Activated naive CD8-positive, alpha-beta T cell treated with anti-CD3 and anti-CD28 coated beads for 36 hours (primary cell): ENCODE measurements around the gene OTOA. TPM values are rescaled to one million over a fixed set of nuclear protein-coding genes. Genes with fewer than 3 reads are reported as not detected.
"Not testable (repeated sequence)": the region's sequence is repeated elsewhere in the genome, so short reads cannot be mapped to it uniquely, and the experiment has no call there.

ENCODE experiments used
- DNase-seq: peaks from one replicate; pipeline ENCODE4 v3.0.0; 2021
- H3K27ac Mint-ChIP-seq: one replicate; pipeline ENCODE4 v1.8.0; 2022; ENCODE audit warnings: mild to moderate bottlenecking, moderate library complexity, mixed read lengths
- H3K27me3 Mint-ChIP-seq: one replicate; pipeline ENCODE4 v1.8.0; 2022; ENCODE audit warnings: mild to moderate bottlenecking, mixed read lengths
- H3K36me3 Mint-ChIP-seq: one replicate; pipeline ENCODE4 v1.8.0; 2021; ENCODE audit warnings: mild to moderate bottlenecking, mixed read lengths
- H3K4me1 Mint-ChIP-seq: one replicate; pipeline ENCODE4 v1.8.0; 2021; ENCODE audit warnings: mixed read lengths
- H3K4me3 Mint-ChIP-seq: one replicate; pipeline ENCODE4 v1.8.0; 2022; ENCODE audit warnings: mild to moderate bottlenecking, moderate library complexity, mixed read lengths
- H3K9me3 Mint-ChIP-seq: one replicate; pipeline ENCODE4 v1.8.0; 2022; ENCODE audit warnings: mixed read lengths
- total RNA-seq, 2 experiments: library from RNA; stranded (reverse); gene quantifications; one replicate each; pipeline ENCODE4 v1.2.3, GENCODE V29; 2021

OTOA gene
- total RNA-seq, 2 experiments from 2014 or later, result 0.06 TPM; not detected in 1

DNA sequence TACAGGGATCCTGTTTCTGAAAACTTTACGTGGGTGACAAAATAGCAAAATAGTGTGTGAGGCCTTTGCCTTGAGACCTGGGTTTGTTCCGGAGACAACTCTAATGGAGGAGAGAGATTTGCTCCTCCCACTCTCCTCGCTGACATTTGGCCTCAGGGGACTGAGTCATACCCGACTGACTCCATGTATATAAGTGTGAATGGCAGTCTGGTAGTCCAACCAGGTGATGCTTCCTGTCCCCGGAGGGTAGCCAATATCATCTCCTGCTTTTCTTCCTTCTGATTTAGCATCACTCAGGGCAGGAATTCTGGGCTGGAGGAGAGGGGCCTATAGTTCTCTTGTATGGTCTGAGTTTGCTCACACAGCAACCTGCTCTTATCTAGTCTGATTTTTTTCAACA is 106.8 kb downstream of the OTOA start:
- not testable (repeated sequence) for H3K27me3 Mint-ChIP-seq, H3K27ac Mint-ChIP-seq

DNA sequence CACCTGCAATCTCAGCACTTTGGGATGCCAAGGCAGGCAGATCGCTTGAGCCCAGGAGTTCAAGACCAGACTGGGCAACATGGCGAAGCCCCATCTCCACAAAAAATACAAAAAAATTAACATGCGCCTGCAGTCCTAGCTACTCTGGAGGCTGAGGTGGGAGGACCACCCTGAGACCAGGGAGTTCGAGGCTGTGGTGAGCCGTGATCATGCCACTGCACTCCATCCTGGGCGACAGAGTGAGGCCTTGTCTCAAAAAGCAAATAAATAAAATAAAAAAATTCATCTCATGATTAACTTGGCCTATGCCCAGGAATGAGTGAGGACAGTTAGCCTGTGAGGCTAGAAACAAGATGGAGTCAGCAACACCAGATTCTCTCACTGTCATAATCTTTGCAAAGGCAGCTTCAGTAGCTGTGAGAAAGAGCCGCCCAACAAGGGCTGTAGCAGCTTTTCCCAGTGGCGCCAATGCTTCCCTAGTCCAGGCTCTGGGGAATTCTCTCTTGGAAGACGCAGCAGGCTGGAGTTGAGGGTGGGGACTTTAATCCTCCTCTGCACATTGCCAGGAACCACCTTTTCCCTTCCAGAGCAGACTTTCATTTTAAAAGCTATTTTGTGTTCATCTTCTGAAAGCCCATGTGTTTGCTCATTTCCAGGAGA is 108.9 kb downstream of the OTOA start:
- H3K4me3 Mint-ChIP-seq, H3K27ac Mint-ChIP-seq: not testable (repeated sequence)

More for the DNA sequence above, 106.8 kb downstream of the OTOA start:
- H3K36me3 Mint-ChIP-seq, H3K9me3 Mint-ChIP-seq, H3K4me3 Mint-ChIP-seq, DNase-seq, H3K4me1 Mint-ChIP-seq: not testable (repeated sequence)

DNA sequence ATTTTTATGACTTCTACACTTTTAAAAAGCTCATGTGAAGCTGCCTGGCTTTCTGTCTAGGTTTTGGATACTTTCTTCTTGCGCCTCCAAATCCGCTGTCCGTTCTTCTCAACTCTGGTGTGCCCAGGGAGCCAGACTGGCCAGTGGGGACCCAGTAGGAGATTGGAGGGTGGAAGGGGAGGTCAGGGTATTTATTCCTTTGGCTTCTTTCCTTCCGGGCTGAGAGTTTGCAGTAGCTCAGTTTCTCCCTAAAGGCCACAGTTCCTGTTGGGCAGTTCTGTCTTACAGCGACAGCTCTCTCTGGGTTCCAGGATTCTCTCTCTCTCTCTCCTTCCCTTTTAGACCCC is 109.4 kb downstream of the OTOA start:
- not testable (repeated sequence) for H3K4me3 Mint-ChIP-seq, H3K27ac Mint-ChIP-seq, DNase-seq, H3K4me1 Mint-ChIP-seq, H3K36me3 Mint-ChIP-seq, H3K9me3 Mint-ChIP-seq, H3K27me3 Mint-ChIP-seq

More for the DNA sequence above, 108.9 kb downstream of the OTOA start:
- DNase-seq, H3K9me3 Mint-ChIP-seq, H3K27me3 Mint-ChIP-seq, H3K36me3 Mint-ChIP-seq, H3K4me1 Mint-ChIP-seq: not testable (repeated sequence)

DNA sequence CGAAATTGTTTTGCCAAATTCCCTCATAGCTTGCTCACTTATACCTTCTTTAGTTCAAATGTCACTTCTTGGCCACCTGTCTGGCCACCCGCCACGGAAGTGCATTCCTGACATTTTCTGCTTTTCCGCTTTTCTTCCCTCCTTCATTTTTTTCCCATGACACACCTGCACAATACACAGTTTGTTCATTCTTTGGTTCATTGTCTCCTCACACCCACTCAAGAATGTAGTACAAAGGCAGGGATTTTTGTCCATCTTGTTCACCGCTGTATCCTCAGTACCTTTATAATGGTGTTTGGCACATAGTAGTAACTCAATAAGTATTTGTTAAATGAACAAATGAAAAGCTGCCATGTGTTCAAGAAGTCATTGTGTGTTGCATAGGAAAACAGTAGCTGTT is 116.8 kb downstream of the OTOA start:
- H3K27ac Mint-ChIP-seq, H3K4me1 Mint-ChIP-seq, H3K36me3 Mint-ChIP-seq, H3K9me3 Mint-ChIP-seq, DNase-seq, H3K27me3 Mint-ChIP-seq, H3K4me3 Mint-ChIP-seq: not testable (repeated sequence)

DNA sequence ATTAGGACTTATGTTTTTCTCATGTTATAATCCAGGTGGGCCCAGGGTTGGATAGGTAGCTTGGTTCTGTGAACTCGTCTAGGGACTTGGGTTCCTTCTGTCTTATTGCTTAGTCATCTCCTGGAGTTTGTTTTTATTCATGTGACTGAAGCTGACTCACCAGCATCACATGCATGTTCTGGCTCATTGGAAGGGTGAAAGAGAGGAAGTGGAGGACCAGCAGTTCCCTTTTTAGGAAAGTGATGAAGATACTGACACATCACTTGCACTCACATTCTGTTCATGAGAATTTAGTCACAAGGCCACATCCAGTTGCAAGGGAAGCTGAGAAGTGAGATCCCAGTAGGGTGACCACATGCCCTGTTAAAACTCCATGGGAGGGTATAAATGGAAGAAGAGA is 126.7 kb downstream of the OTOA start:
- not testable (repeated sequence) for H3K27me3 Mint-ChIP-seq, H3K36me3 Mint-ChIP-seq, H3K4me1 Mint-ChIP-seq, H3K27ac Mint-ChIP-seq, DNase-seq, H3K4me3 Mint-ChIP-seq, H3K9me3 Mint-ChIP-seq

DNA sequence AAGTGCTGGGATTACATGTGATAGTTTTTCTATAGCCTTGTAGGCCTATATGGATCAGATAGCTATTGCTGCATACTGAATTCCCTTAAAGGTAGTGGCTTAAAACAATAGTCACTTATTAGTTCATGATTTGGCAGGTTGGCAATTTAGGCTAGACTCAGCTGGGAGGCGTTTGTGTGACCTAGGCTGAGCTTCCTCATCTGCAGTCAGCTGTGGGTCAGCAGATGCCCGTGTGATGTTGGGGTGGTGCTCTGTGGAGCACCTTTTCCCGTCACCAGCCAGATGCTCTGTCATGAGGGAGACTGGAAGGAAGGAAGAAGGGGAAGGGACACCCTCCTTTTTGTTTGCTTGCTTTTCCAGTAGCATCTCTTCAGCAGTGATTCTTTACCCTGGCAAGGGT is 129.5 kb downstream of the OTOA start:
- DNase-seq, H3K4me1 Mint-ChIP-seq, H3K9me3 Mint-ChIP-seq, H3K36me3 Mint-ChIP-seq, H3K4me3 Mint-ChIP-seq, H3K27me3 Mint-ChIP-seq, H3K27ac Mint-ChIP-seq: not testable (repeated sequence)

DNA sequence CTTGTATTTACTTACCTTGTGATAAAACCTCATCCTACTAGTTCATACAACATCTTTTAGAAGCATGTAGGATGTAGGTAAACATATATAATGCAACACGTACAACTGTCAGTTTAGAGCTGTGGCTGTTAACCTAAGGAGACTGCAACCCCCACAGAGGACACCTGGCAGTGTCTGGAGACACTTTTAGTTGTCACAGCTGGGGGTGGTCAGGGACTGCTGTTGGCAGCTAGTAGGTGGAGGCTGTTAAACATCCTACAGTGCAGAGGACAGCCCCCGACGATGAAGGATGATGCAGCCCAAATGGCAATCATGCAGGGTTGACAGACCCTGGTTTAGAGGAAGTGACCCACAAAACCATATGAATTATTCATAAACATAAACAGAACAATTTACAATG is 134.8 kb downstream of the OTOA start:
- not testable (repeated sequence) for H3K4me1 Mint-ChIP-seq, H3K9me3 Mint-ChIP-seq, DNase-seq, H3K4me3 Mint-ChIP-seq, H3K27ac Mint-ChIP-seq, H3K36me3 Mint-ChIP-seq, H3K27me3 Mint-ChIP-seq

DNA sequence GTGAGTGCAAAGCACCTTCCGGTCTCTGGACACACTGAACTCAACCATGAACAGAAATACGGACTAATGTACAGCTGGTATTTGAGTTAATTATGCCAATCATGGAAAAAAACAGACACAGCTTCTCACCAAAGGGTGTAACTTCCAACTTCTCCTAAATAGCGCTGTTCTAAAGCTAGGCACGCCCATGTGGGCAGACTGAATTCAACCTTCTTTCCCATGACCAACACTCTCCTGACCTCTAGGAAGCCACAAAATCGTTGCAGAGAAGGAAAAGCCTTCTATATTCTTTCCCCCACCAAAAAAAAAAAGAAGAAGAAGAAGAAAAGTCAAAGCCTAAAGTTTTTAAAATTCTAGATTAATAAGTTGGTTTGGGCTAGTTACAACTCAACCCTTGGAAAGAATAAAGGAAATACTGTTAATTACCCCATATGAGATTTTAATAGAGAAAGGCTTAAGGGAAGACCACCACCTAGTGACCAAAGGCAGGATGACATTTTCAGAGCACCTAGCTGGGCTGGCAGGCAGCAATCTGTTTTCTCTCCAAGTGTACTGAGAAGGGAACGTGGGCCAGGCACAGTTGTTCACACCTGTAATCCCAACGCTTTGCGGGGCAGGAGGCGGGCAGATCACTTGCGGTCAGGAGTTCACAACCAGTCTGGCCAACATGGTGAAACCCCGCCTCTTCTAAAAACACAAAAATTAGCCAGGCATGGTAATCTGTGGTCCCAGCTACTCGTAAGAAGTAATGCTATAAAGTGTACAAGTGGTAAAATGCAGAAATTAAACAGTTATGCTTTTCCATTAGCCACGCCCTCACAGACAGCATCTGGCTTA is 138.0 kb downstream of the OTOA start:
- not testable (repeated sequence) for H3K4me1 Mint-ChIP-seq, H3K27ac Mint-ChIP-seq, DNase-seq

DNA sequence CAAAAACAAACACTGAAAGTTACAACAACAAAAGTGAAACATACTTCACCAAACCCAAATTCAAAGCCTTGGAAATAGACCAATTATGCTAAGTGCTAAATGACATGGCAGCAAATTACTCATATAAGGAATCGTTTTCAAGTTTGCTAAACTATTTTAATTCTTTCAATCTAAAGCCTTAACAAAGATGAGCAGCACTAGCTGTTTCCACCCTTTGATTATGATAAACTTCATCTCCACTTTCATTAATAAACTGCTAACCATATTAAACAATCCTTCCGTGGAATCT is 138.6 kb downstream of the OTOA start:
- H3K9me3 Mint-ChIP-seq, H3K4me1 Mint-ChIP-seq, DNase-seq, H3K27ac Mint-ChIP-seq, H3K27me3 Mint-ChIP-seq, H3K4me3 Mint-ChIP-seq, H3K36me3 Mint-ChIP-seq: not testable (repeated sequence)

More for the DNA sequence above, 138.0 kb downstream of the OTOA start:
- not testable (repeated sequence) for H3K27me3 Mint-ChIP-seq, H3K4me3 Mint-ChIP-seq, H3K36me3 Mint-ChIP-seq, H3K9me3 Mint-ChIP-seq

Other genes starting within 250 kb of the OTOA start
- gene METTL9, start 64.4 kb upstream of the OTOA start, total RNA-seq, result 100 to 1,000 TPM in 1 of 2 experiments, 10 to 100 TPM in 1; 99.5 to 102 TPM
- under 1 TPM; 0.10 to 0.14 TPM for gene IGSF6, start 11.4 kb upstream of the OTOA start, total RNA-seq
- gene NPIPB4, start 193.8 kb downstream of the OTOA start, total RNA-seq, result 10 to 100 TPM; 82.4 to 92.7 TPM